IPS DF 6.9 (cell line): ENCODE measurements around the gene A4GALT.
"Not testable (repeated sequence)": the region's sequence is repeated elsewhere in the genome, so short reads cannot be mapped to it uniquely, and the experiment has no call there.

ENCODE experiments used
- DNase-seq: peaks from one replicate; pipeline ENCODE4 v3.0.0-alpha.2; 2013; ENCODE audit warnings: low read depth, low spot score
- H3K27ac ChIP-seq: one replicate; pipeline ENCODE4 v1.5.1; 2013; ENCODE audit warnings: low read length, control low read depth
- H3K27me3 ChIP-seq: 2 replicates; pipeline ENCODE4 v1.6.1; 2013; ENCODE audit warnings: mild to moderate bottlenecking, low read length; ENCODE audit not compliant: control insufficient read depth, insufficient read depth
- H3K36me3 ChIP-seq: 2 replicates; pipeline ENCODE4 v1.6.1; 2013; ENCODE audit warnings: low read length; ENCODE audit not compliant: control insufficient read depth, insufficient read depth
- H3K4me1 ChIP-seq: 2 replicates; pipeline ENCODE4 v1.6.1; 2013; ENCODE audit warnings: low read length; ENCODE audit not compliant: control insufficient read depth, insufficient read depth
- H3K4me3 ChIP-seq: 2 replicates; pipeline ENCODE4 v1.5.1; 2013; ENCODE audit warnings: mild to moderate bottlenecking, low read length
- H3K9me3 ChIP-seq: 2 replicates; pipeline ENCODE4 v1.6.1; 2013; ENCODE audit warnings: low read length, inconsistent platforms; ENCODE audit not compliant: control insufficient read depth, insufficient read depth
- WGBS: extraction: QIAGEN DNeasy Blood & Tissue Kit; methylation state at CpG from one replicate; pipeline ENCODE4 v1.1.7; 2013; ENCODE audit warnings: mixed read lengths, missing lambda C conversion rate; ENCODE audit not compliant: insufficient read length, insufficient coverage; 5-methylcytosine and 5-hydroxymethylcytosine counted together

Gene A4GALT

GRCh38 chr22:42742940-42743339 is 22.3 kb upstream of the A4GALT start:
- Histone ChIP-seq H3K36me3 (no peaks in the 10 kb centered on the region), H3K4me3 (no peak overlapping the region), H3K4me1 (no peaks in the 10 kb centered on the region), H3K27me3 (no peaks in the 10 kb centered on the region), H3K9me3 (no peaks in the 10 kb centered on the region), H3K27ac (no peak overlapping the region)
- DNase-seq: no peak
- WGBS: no CpG with 5 or more reads among the region's 8 CpGs

- not testable (repeated sequence) for DNase-seq, H3K27ac ChIP-seq, H3K4me3 ChIP-seq, H3K9me3 ChIP-seq, H3K27me3 ChIP-seq, H3K36me3 ChIP-seq, H3K4me1 ChIP-seq
- WGBS: no CpG with 5 or more reads among the region's 5 CpGs
These were observed 19.6 kb upstream of the A4GALT start for GRCh38 chr22:42740320-42740719.

GRCh38 chr22:42734406-42734805 is 13.7 kb upstream of the A4GALT start:
- DNase-seq: no peak
- WGBS: no CpG with 5 or more reads among the region's 6 CpGs

GRCh38 chr22:42733394-42733793 is 12.7 kb upstream of the A4GALT start:
- not testable (repeated sequence) for H3K36me3 ChIP-seq, H3K4me3 ChIP-seq, H3K9me3 ChIP-seq, H3K27me3 ChIP-seq, DNase-seq, H3K4me1 ChIP-seq, H3K27ac ChIP-seq
- WGBS: no CpG with 5 or more reads among the region's 3 CpGs

More at GRCh38 chr22:42734406-42734805, 13.7 kb upstream of the A4GALT start:
- H3K36me3 ChIP-seq: no peaks in the 10 kb centered on the region
- H3K4me3 ChIP-seq: no peak overlapping the region
- no peaks in the 10 kb centered on the region for H3K4me1 ChIP-seq
- no peak overlapping the region for H3K27ac ChIP-seq
- no peaks in the 10 kb centered on the region for H3K9me3 ChIP-seq
- H3K27me3 ChIP-seq: no peaks in the 10 kb centered on the region

DNA sequence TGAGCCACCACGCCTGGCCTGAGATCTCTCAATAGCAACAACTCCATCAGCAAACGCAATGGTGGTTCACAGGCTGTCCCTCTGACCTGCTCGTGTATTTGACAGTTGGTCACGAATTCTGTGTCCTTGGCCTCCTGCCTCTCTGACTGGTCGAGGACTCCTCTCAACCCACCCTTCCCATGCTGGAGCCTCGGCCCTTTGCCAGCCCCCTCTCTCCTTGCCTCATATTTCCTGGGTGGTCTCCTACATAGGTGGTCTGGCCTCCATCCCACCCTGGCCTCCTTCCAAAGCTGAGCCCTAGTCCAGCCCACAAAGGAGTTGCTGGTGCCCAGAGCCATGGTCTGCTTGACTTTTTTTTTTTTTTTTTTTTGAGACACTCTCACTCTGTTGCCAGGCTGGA is 11.4 kb upstream of the A4GALT start:
- Histone ChIP-seq H3K36me3 (no peaks in the 10 kb centered on the region), H3K4me1 (no peaks in the 10 kb centered on the region), H3K4me3 (no peak overlapping the region), H3K27ac (no peak overlapping the region), H3K9me3 (no peaks in the 10 kb centered on the region), H3K27me3 (no peaks in the 10 kb centered on the region)
- no CpG with 5 or more reads among the region's 6 CpGs for WGBS
- DNase-seq: no peak

- no peaks in the 10 kb centered on the region for H3K36me3 ChIP-seq
- no peaks in the 10 kb centered on the region for H3K27me3 ChIP-seq
- H3K4me3 ChIP-seq: no peak overlapping the region
- no peaks in the 10 kb centered on the region; the same call in 1 of the 2 replicates for H3K4me1 ChIP-seq
- WGBS: no CpG with 5 or more reads among the region's 6 CpGs
- no peak for DNase-seq
- no peak overlapping the region for H3K27ac ChIP-seq
- no peaks in the 10 kb centered on the region for H3K9me3 ChIP-seq
These were observed 6.1 kb upstream of the A4GALT start for GRCh38 chr22:42726811-42727210.

- Histone ChIP-seq H3K9me3 (no peaks in the 10 kb centered on the region), H3K27ac (no peak overlapping the region), H3K27me3 (peaks cover 6% of the 10 kb centered on the region; the same call in 1 of the 2 replicates), H3K36me3 (no peaks in the 10 kb centered on the region), H3K4me1 (no peaks in the 10 kb centered on the region; the same call in 1 of the 2 replicates), H3K4me3 (no peak overlapping the region)
- no CpG with 5 or more reads among the region's 6 CpGs for WGBS
- DNase-seq: no peak
These were observed 5.1 kb upstream of the A4GALT start for GRCh38 chr22:42725606-42726355.

- H3K27me3 ChIP-seq: peaks cover 9% of the 10 kb centered on the region; the same call in 1 of the 2 replicates
- H3K36me3 ChIP-seq: no peaks in the 10 kb centered on the region
- no peaks in the 10 kb centered on the region for H3K9me3 ChIP-seq
- no peak for DNase-seq
- no CpG with 5 or more reads among the region's 5 CpGs for WGBS
- H3K27ac ChIP-seq: no peak overlapping the region
- no peak overlapping the region for H3K4me3 ChIP-seq
- H3K4me1 ChIP-seq: peaks cover 2% of the 10 kb centered on the region; the same call in 1 of the 2 replicates
These were observed 3.4 kb upstream of the A4GALT start for GRCh38 chr22:42724062-42724461.

GRCh38 chr22:42721045-42721434 is 370 bp upstream of the A4GALT start:
- Histone ChIP-seq H3K4me1 (peaks cover 5% of the 10 kb centered on the region; the same call in 1 of the 2 replicates), H3K4me3 (peak overlapping the region; percentile 70; the same call in 1 of the 2 replicates), H3K27ac (no peak overlapping the region), H3K27me3 (peaks cover 9% of the 10 kb centered on the region; the same call in 1 of the 2 replicates), H3K36me3 (no peaks in the 10 kb centered on the region), H3K9me3 (no peaks in the 10 kb centered on the region)
- no peak for DNase-seq
- WGBS: no CpG with 5 or more reads among the region's 22 CpGs

GRCh38 chr22:42719656-42720262 is 911 bp downstream of the A4GALT start:
- Histone ChIP-seq H3K4me1 (peaks cover 5% of the 10 kb centered on the region; the same call in 1 of the 2 replicates), H3K4me3 (peak overlapping the region; percentile 70; the same call in 1 of the 2 replicates), H3K27me3 (peaks cover 9% of the 10 kb centered on the region; the same call in 1 of the 2 replicates), H3K9me3 (no peaks in the 10 kb centered on the region), H3K36me3 (no peaks in the 10 kb centered on the region), H3K27ac (no peak overlapping the region)
- DNase-seq: no peak
- no CpG with 5 or more reads among the region's 37 CpGs for WGBS
